Suprapubic skin (tissue), 4 donors: ENCODE results near the gene ZNF207. TPM values are rescaled to one million over a fixed set of nuclear protein-coding genes. Genes with fewer than 3 reads are reported as not detected.
"Not testable (repeated sequence)": the region's sequence is repeated elsewhere in the genome, so short reads cannot be mapped to it uniquely, and the experiment has no call there.

Experiments
- DNase-seq, 2 donors: peaks; one replicate each; pipeline ENCODE4 v3.0.0-alpha.2; 2019; ENCODE audit warnings: low spot score in 2 of 2
- H3K27ac ChIP-seq: fragments of 200-600 bp; sonication (generic); one replicate; pipeline ENCODE4 v1.5.1; 2019
- H3K27me3 ChIP-seq: fragments of 200-600 bp; sonication (generic); one replicate; pipeline ENCODE4 v1.5.1; 2019
- H3K36me3 ChIP-seq: fragments of 200-600 bp; sonication (generic); one replicate; pipeline ENCODE4 v1.5.1; 2019
- H3K4me1 ChIP-seq: fragments of 200-600 bp; sonication (generic); one replicate; pipeline ENCODE4 v1.5.1; 2019
- H3K4me3 ChIP-seq: fragments of 200-600 bp; sonication (generic); one replicate; pipeline ENCODE4 v1.5.1; 2019; ENCODE audit warnings: mild to moderate bottlenecking
- H3K9me3 ChIP-seq: fragments of 200-600 bp; sonication (generic); one replicate; pipeline ENCODE4 v1.5.1; 2019
- EP300 ChIP-seq: sonication (generic); formaldehyde crosslinking; IDR thresholded peaks from one replicate; pipeline ENCODE4 v1.6.1; 2017; ENCODE audit warnings: antibody characterized with exemption
- POLR2A ChIP-seq, 2 donors: fragments of 450-650 bp; IDR thresholded peaks; one replicate each; pipeline ENCODE4 v1.6.1; 2017; ENCODE audit warnings: antibody characterized with exemption in 2 of 2, mild to moderate bottlenecking in 2 of 2, moderate library complexity in 2 of 2
- POLR2AphosphoS5 ChIP-seq, 3 donors: sonication (generic); formaldehyde crosslinking; IDR thresholded peaks; one replicate each; pipeline ENCODE4 v1.6.1; 2017; ENCODE audit warnings: antibody characterized with exemption in 3 of 3
- WGBS: methylation state at CpG from one replicate; pipeline ENCODE4 v1.1.5; 2018; 5-methylcytosine and 5-hydroxymethylcytosine counted together
- total RNA-seq, 4 donors: library from RNA; depleted of rRNA; stranded (reverse); fragments of >200 nt; gene quantifications; one replicate each; pipeline ENCODE4 v1.1.0, GENCODE V29; 2016
- TF ChIP-seq, protein P1 (sequence below), 2 donors: fragments of 200-600 bp in 1 of 2; fragments of 450-650 bp in 1 of 2; sonication (generic) in 1 of 2; IDR thresholded peaks; one replicate each; pipeline ENCODE4 v1.5.1; 2016 to 2019; ENCODE audit warnings: antibody characterized with exemption in 2 of 2, mild to moderate bottlenecking in 1 of 2, moderate library complexity in 1 of 2

The ZNF207 gene
- total RNA-seq, 4 donors from 2014 or later = 124 to 316 (median 141) TPM

DNA sequence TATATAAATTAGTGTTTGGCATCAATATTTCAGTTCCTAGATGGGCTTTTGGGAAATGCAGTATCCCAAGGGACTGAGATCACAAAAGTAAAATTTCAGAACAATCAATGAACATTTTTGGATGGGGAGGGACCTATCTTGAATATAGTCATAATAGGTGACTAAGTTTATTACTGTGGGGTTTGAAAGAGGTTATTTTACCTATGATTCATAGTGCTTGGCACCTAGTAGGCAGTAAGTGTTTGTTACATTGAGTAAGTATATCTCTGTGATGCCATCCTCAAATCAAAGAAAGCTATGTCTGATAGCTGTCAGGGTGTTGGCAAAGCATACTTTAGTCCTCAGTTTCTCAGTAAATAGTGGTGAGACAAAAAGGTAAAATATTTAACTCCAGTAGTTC is 36.9 kb downstream of the ZNF207 start:
- Histone ChIP-seq H3K27ac (no peak overlapping the region), H3K4me1 (no peaks in the 10 kb centered on the region), H3K36me3 (peaks cover 17% of the 10 kb centered on the region), H3K4me3 (no peak overlapping the region), H3K27me3 (no peaks in the 10 kb centered on the region), H3K9me3 (no peaks in the 10 kb centered on the region)
- no peak for DNase-seq
- TF ChIP-seq EP300 (no peak), POLR2AphosphoS5 (IDR thresholded peaks at IDR 0.05) (no peak), POLR2A (IDR thresholded peaks at IDR 0.05) (no peak)
- TF ChIP-seq, protein P1, sequence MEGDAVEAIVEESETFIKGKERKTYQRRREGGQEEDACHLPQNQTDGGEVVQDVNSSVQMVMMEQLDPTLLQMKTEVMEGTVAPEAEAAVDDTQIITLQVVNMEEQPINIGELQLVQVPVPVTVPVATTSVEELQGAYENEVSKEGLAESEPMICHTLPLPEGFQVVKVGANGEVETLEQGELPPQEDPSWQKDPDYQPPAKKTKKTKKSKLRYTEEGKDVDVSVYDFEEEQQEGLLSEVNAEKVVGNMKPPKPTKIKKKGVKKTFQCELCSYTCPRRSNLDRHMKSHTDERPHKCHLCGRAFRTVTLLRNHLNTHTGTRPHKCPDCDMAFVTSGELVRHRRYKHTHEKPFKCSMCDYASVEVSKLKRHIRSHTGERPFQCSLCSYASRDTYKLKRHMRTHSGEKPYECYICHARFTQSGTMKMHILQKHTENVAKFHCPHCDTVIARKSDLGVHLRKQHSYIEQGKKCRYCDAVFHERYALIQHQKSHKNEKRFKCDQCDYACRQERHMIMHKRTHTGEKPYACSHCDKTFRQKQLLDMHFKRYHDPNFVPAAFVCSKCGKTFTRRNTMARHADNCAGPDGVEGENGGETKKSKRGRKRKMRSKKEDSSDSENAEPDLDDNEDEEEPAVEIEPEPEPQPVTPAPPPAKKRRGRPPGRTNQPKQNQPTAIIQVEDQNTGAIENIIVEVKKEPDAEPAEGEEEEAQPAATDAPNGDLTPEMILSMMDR (IDR thresholded peaks at IDR 0.05) = no peak

DNA sequence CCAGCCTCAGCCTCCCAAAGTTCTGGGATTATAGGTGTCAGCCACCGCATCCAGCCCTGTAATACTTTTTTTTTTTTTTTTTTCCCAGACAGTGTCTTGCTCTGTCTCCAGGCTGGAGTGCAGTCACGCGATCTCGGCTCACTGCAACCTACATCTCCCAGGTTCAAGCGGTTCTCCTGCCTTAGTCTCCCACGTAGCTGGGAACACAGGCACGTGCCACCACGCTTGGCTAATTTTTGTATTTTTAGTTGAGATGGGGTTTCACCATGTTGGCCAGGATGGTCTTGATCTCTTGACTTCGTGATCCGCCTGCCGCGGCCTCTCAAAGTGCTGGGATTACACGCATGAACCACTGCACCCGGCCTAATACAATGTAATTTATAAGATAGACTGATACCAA is 38.2 kb downstream of the ZNF207 start:
- WGBS = 96% methylated on average over 14 of the region's 14 CpGs
- H3K27ac ChIP-seq, H3K4me3 ChIP-seq, H3K27me3 ChIP-seq, DNase-seq, H3K4me1 ChIP-seq, H3K36me3 ChIP-seq, H3K9me3 ChIP-seq: not testable (repeated sequence)

DNA sequence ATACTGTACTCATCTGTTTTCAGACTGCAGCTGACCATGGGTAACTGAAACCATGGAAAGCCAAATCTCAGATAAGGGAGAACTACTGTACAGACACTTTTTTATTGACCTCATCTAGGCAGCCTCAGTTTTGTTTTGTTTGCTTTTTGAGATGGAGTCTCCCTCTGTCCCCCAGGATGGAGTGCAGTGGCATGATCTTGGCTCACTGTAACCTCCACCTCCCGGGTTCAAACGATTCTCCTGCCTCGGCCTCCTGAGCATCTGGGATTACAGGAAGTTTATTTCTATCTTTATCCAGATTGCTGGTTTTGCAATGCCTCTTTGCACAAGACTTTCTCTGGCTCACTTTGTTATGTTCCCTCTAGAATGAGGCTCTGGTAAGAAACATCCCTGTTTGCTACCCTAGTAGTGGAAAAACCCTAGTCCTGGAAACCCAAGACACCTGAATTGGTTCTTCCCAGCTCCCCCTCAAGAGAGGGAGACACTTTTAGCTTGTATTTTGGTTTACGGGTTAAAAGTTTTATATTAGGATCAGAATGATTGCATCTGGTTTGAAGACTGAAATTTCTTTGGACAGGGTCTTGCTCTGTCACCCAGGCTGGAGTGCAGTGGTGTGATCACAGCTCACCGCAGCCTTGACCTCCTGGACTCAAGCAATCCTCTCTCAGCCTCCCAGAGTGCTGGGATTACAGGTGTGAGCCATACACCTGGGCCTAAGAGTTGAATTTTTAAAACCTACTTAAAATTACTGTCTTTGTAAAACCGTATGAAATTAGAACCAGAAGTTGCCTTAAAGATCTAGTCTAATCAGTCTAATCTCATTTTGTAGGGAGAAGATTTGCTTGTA is 38.9 kb downstream of the ZNF207 start:
- Histone ChIP-seq H3K9me3 (no peaks in the 10 kb centered on the region), H3K4me1 (no peaks in the 10 kb centered on the region), H3K4me3 (no peak overlapping the region), H3K27ac (no peak overlapping the region), H3K27me3 (no peaks in the 10 kb centered on the region), H3K36me3 (peaks cover 4% of the 10 kb centered on the region)
- no peak for DNase-seq
- no peak for TF ChIP-seq POLR2AphosphoS5 (IDR thresholded peaks at IDR 0.05)
- TF ChIP-seq POLR2A (IDR thresholded peaks at IDR 0.05) = no peak
- TF ChIP-seq, protein P1 (IDR thresholded peaks at IDR 0.05) = no peak
- TF ChIP-seq EP300 = no peak
- 92% methylated on average over 6 of the region's 6 CpGs for WGBS

DNA sequence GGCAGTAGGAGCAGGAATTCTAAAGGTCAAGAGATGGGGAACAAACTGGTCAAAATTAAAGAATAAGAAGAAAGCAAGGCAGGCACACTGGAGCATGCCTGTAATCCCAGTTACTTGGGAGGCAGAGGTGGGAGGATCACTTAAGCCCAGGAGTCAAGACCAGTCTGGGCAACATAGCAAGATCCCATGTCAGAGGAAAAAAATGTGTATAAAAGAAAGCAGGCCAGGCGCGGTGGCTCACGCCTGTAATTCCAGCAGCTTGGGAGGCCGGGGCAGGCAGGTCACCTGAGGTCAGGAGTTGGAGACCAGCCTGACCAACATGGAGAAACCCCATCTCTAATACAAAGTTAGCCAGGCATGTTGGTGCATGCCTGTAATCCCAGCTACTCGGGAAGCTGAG is 43.9 kb downstream of the ZNF207 start:
- DNase-seq = no peak
- Histone ChIP-seq H3K4me1 (no peaks in the 10 kb centered on the region), H3K9me3 (no peaks in the 10 kb centered on the region), H3K27me3 (no peaks in the 10 kb centered on the region), H3K36me3 (no peaks in the 10 kb centered on the region), H3K4me3 (no peak overlapping the region), H3K27ac (no peak overlapping the region)
- no peak for TF ChIP-seq EP300
- 90% methylated on average over 5 of the region's 5 CpGs for WGBS

DNA sequence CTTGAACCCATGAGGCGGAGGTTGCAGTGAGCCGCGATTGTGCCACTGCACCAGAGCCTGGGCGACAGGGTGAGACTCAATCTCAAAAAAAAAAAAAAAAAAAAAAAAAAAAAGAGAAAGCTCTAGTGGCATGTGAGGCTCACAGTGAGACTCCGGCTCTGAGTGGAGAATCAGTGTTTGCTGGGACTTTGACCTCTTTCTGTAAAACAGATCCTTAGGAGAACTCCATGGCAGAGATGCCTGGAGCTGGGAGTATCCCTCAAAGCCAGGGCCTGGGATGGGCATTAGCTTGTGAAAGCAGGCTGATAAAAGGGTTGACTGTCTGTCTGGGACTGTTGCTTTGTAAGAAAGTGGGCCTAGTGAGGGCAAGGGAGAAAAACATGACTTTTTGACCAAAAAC is 46.4 kb downstream of the ZNF207 start:
- Histone ChIP-seq H3K4me1 (no peaks in the 10 kb centered on the region), H3K27ac (no peak overlapping the region), H3K9me3 (no peaks in the 10 kb centered on the region), H3K27me3 (no peaks in the 10 kb centered on the region), H3K4me3 (no peak overlapping the region), H3K36me3 (no peaks in the 10 kb centered on the region)
- 99% methylated on average over 5 of the region's 5 CpGs for WGBS
- TF ChIP-seq POLR2AphosphoS5 (IDR thresholded peaks at IDR 0.05) = no peak
- TF ChIP-seq, protein P1 (IDR thresholded peaks at IDR 0.05) = no peak
- no peak for TF ChIP-seq POLR2A (IDR thresholded peaks at IDR 0.05)
- TF ChIP-seq EP300 = no peak
- no peak for DNase-seq

DNA sequence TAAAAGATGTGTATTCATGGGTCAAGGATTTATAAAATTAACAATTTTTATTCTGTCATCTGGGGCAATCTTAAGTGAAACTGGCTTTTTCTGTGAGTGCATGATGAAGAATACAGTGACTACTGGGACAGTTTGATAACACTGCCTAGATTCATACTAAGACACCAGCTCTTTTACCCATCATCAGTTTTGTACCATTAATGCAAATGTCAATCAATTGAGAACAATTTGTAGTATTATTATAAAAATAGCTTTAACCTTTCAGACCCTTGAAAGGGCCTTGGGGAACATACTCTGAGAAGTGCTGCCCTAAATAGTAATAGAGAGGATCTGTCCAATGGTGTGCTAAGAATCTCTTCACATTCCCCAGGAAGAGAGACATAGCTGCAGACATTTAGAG is 49.0 kb downstream of the ZNF207 start:
- H3K27ac ChIP-seq = no peak overlapping the region
- H3K4me3 ChIP-seq = no peak overlapping the region
- no peaks in the 10 kb centered on the region for H3K27me3 ChIP-seq
- H3K9me3 ChIP-seq = no peaks in the 10 kb centered on the region
- H3K4me1 ChIP-seq = no peaks in the 10 kb centered on the region
- H3K36me3 ChIP-seq = no peaks in the 10 kb centered on the region
- no peak for DNase-seq
- no peak for TF ChIP-seq POLR2AphosphoS5 (IDR thresholded peaks at IDR 0.05)
- no peak for TF ChIP-seq EP300
- TF ChIP-seq, protein P1 (IDR thresholded peaks at IDR 0.05) = no peak
- no peak for TF ChIP-seq POLR2A (IDR thresholded peaks at IDR 0.05)

DNA sequence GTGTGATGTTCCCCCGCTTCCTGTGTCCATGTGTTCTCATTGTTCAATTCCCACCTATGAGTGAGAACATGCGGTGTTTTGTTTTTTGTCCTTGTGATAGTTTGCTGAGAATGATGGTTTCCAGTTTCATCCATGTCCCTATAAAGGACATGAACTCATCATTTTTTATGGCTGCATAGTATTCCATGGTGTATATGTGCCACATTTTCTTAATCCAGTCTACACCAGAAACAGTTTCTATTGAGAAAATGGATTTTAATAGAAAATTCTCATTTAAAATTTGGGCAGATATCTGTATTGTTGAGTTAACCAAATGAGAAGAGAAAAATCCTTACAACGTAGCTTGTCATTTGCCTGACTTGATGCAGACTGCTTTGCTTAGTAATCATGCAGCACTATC is 60.1 kb downstream of the ZNF207 start:
- H3K36me3 ChIP-seq = peaks cover 20% of the 10 kb centered on the region
- 96% methylated on average over 3 of the region's 3 CpGs for WGBS
- H3K27me3 ChIP-seq, DNase-seq, H3K27ac ChIP-seq, H3K4me3 ChIP-seq, H3K4me1 ChIP-seq, H3K9me3 ChIP-seq: not testable (repeated sequence)
